CD14-positive monocyte (primary cell): ENCODE measurements around the gene SPACDR. TPM values are rescaled to one million over a fixed set of nuclear protein-coding genes. Genes with fewer than 3 reads are reported as not detected.

Source experiments
- DNase-seq, 3 donors: peaks; one replicate each; pipeline ENCODE4 v3.0.0-alpha.2; 2011 to 2022
- H2AFZ ChIP-seq: 2 replicates; pipeline ENCODE4 v1.6.0; 2012; ENCODE audit warnings: mild to moderate bottlenecking, low read depth, low read length, inconsistent platforms; ENCODE audit not compliant: insufficient read depth, poor library complexity, severe bottlenecking
- H3K27ac ChIP-seq, 2 donors: 1 replicate in 1 of 2; 2 replicates in 1 of 2; pipeline ENCODE4 v1.5.1; 2012 to 2013; ENCODE audit warnings: low read length in 2 of 2, control low read depth in 1 of 2, inconsistent platforms in 1 of 2, low read depth in 1 of 2, mild to moderate bottlenecking in 1 of 2
- H3K27me3 ChIP-seq, 2 donors: one replicate each; pipeline versions ENCODE4 v1.6.0 to v1.6.1; 2011 to 2013; ENCODE audit warnings: low read length in 2 of 2; ENCODE audit not compliant: control insufficient read depth in 2 of 2, insufficient read depth in 2 of 2
- H3K36me3 ChIP-seq, 2 donors: replicated peaks in 1 of 2; 1 replicate in 1 of 2; 2 replicates in 1 of 2; pipeline versions ENCODE4 v1.5.1 to v1.6.1; 2012 to 2013; ENCODE audit warnings: low read length in 2 of 2, control low read depth in 1 of 2, inconsistent platforms in 1 of 2, mild to moderate bottlenecking in 1 of 2; ENCODE audit not compliant: insufficient read depth in 2 of 2, control insufficient read depth in 1 of 2
- H3K4me1 ChIP-seq, 2 donors: 1 replicate in 1 of 2; 2 replicates in 1 of 2; pipeline versions ENCODE4 v1.5.1 to v1.6.1; 2012 to 2013; ENCODE audit warnings: low read length in 2 of 2, control low read depth in 1 of 2, inconsistent platforms in 1 of 2, mild to moderate bottlenecking in 1 of 2, moderate library complexity in 1 of 2; ENCODE audit not compliant: insufficient read depth in 2 of 2, control insufficient read depth in 1 of 2
- H3K4me2 ChIP-seq: replicated peaks from 2 replicates; pipeline ENCODE3; 2012; ENCODE audit warnings: low read length, moderate library complexity, mild to moderate bottlenecking; ENCODE audit not compliant: poor library complexity, severe bottlenecking; ENCODE audit errors: extremely low read depth
- H3K4me3 ChIP-seq, 3 experiments: fragments of 200-600 bp in 1 of 3; sonication (generic) in 1 of 3; replicated peaks in 1 of 3; 1 replicate in 2 of 3; 2 replicates in 1 of 3; pipeline ENCODE4 v1.5.1; 2011 to 2013; ENCODE audit warnings: low read length in 3 of 3, mild to moderate bottlenecking in 3 of 3, control low read depth in 2 of 3, low read depth in 2 of 3, inconsistent platforms in 1 of 3, moderate library complexity in 1 of 3
- H3K79me2 ChIP-seq: 2 replicates; pipeline ENCODE4 v1.6.0; 2012; ENCODE audit warnings: mild to moderate bottlenecking, control low read depth, inconsistent platforms, low read length, moderate library complexity; ENCODE audit not compliant: insufficient read depth
- H3K9ac ChIP-seq: 2 replicates; pipeline ENCODE4 v1.6.0; 2017; ENCODE audit warnings: low read length, mild to moderate bottlenecking; ENCODE audit not compliant: insufficient read depth, poor library complexity, severe bottlenecking
- H3K9me3 ChIP-seq, 2 donors: replicated peaks in 1 of 2; 1 replicate in 1 of 2; 2 replicates in 1 of 2; pipeline versions ENCODE4 v1.5.1 to v1.6.1; 2012 to 2013; ENCODE audit warnings: low read length in 2 of 2, control low read depth in 1 of 2; ENCODE audit not compliant: control insufficient read depth in 1 of 2, insufficient read depth in 1 of 2
- H4K20me1 ChIP-seq: 2 replicates; pipeline ENCODE4 v1.6.0; 2012; ENCODE audit warnings: mild to moderate bottlenecking, low read length, control low read depth, moderate library complexity; ENCODE audit not compliant: insufficient read depth
- H3K27ac Mint-ChIP-seq, 7 donors: one replicate each; pipeline ENCODE4 v1.8.0; 2020; ENCODE audit warnings: mild to moderate bottlenecking in 7 of 7, mixed read lengths in 7 of 7, moderate library complexity in 6 of 7, inconsistent platforms in 2 of 7
- H3K27me3 Mint-ChIP-seq, 3 donors: one replicate each; pipeline ENCODE4 v1.8.0; 2021 to 2022; ENCODE audit warnings: low read depth in 3 of 3, mild to moderate bottlenecking in 3 of 3, mixed read lengths in 3 of 3, moderate library complexity in 3 of 3, inconsistent platforms in 1 of 3
- H3K36me3 Mint-ChIP-seq, 2 donors: one replicate each; pipeline ENCODE4 v1.8.0; 2020; ENCODE audit warnings: mixed read lengths in 2 of 2, inconsistent platforms in 1 of 2, mild to moderate bottlenecking in 1 of 2
- H3K4me1 Mint-ChIP-seq: one replicate; pipeline ENCODE4 v1.8.0; 2020; ENCODE audit warnings: mild to moderate bottlenecking, mixed read lengths
- H3K4me3 Mint-ChIP-seq, 2 donors: one replicate each; pipeline ENCODE4 v1.8.0; 2020; ENCODE audit warnings: mild to moderate bottlenecking in 2 of 2, mixed read lengths in 2 of 2, moderate library complexity in 1 of 2
- H3K9me3 Mint-ChIP-seq, 7 donors: one replicate each; pipeline ENCODE4 v1.8.0; 2020 to 2022; ENCODE audit warnings: mixed read lengths in 7 of 7, mild to moderate bottlenecking in 6 of 7, moderate library complexity in 6 of 7, inconsistent platforms in 2 of 7
- CTCF ChIP-seq: fragments of 200-600 bp; IDR thresholded peaks from one replicate; pipeline ENCODE4 v1.8.0; 2022; ENCODE audit warnings: antibody characterized with exemption, mild to moderate bottlenecking
- WGBS: methylation state at CpG from one replicate; pipeline ENCODE4 v1.1.5; 2013; ENCODE audit warnings: missing lambda C conversion rate; ENCODE audit not compliant: insufficient coverage; 5-methylcytosine and 5-hydroxymethylcytosine counted together
- intact Hi-C, 2 donors: fragments of 100-400 bp; cut with micrococcal nuclease; formaldehyde crosslinking; loops; one replicate each; pipeline versions ENCODE4 v1.15.0 to v1.15.1; 2023
- polyA plus RNA-seq, 3 donors: library from polyadenylated mRNA; depleted of rRNA in 1 of 3; unstranded in 2 of 3; stranded (reverse) in 1 of 3; fragments of 300-500 nt in 2 of 3; fragments of >200 nt in 1 of 3; fragmentation: Illumina TruSeq in 2 of 3; gene quantifications; 1 replicate in 2 of 3; 2 replicates in 1 of 3; pipeline ENCODE4 v1.2.3, GENCODE V29; 2012 to 2021

Gene SPACDR
- polyA plus RNA-seq, 3 donors, result 0.40 to 2.5 TPM; not detected in 1

GRCh38 chr7:100471021-100471420, 7.0 kb upstream of the SPACDR start:
- H3K9me3 ChIP-seq, result no peaks in the 10 kb centered on the region
- no peak overlapping the region for H3K27ac ChIP-seq
- no peak overlapping the region for H3K4me3 Mint-ChIP-seq
- peaks cover 0 to 3% (median 0%) of the 10 kb centered on the region in 3 donors for H3K27me3 Mint-ChIP-seq
- H3K4me1 ChIP-seq, result peaks cover 35 to 40% of the 10 kb centered on the region in 2 donors
- no peak for TF ChIP-seq CTCF
- peaks cover 24% of the 10 kb centered on the region for H3K79me2 ChIP-seq
- no peak overlapping the region for H3K27ac Mint-ChIP-seq
- peaks cover 36 to 81% of the 10 kb centered on the region in 2 donors for H3K36me3 Mint-ChIP-seq
- no peak overlapping the region for H3K4me3 ChIP-seq
- H3K4me2 ChIP-seq, result no peak overlapping the region
- H4K20me1 ChIP-seq, result peaks cover 100% of the 10 kb centered on the region
- H3K9ac ChIP-seq, result no peak overlapping the region
- peaks cover 39 to 86% of the 10 kb centered on the region in 2 donors for H3K36me3 ChIP-seq
- H3K4me1 Mint-ChIP-seq, result peaks cover 47% of the 10 kb centered on the region
- H3K9me3 Mint-ChIP-seq, result no peaks in the 10 kb centered on the region
- 75% methylated on average over 4 of the region's 4 CpGs for WGBS
- H2AFZ ChIP-seq, result no peak overlapping the region
- no peak for DNase-seq
- intact Hi-C loops, result loop anchor here (2.0 to 5.0 kb wide), 2 partner anchors 254 to 256 kb away; no protein-coding TSS in a partner anchor
- H3K27me3 ChIP-seq, result no peaks in the 10 kb centered on the region

- Mint-ChIP-seq H3K4me3 (no peak overlapping the region), H3K27me3 (peaks cover 0 to 3% (median 0%) of the 10 kb centered on the region in 3 donors), H3K9me3 (no peaks in the 10 kb centered on the region), H3K36me3 (peaks cover 35 to 77% of the 10 kb centered on the region in 2 donors), H3K27ac (peak overlapping the region in 1 of 7 donors; percentile 38), H3K4me1 (peaks cover 32% of the 10 kb centered on the region)
- Histone ChIP-seq H3K27ac (no peak overlapping the region), H4K20me1 (peaks cover 97% of the 10 kb centered on the region), H3K9me3 (no peaks in the 10 kb centered on the region), H3K4me3 (no peak overlapping the region), H3K79me2 (peaks cover 8% of the 10 kb centered on the region), H3K36me3 (peaks cover 37 to 81% of the 10 kb centered on the region in 2 donors), H3K27me3 (no peaks in the 10 kb centered on the region), H2AFZ (no peak overlapping the region), H3K4me1 (peaks cover 22 to 25% of the 10 kb centered on the region in 2 donors), H3K4me2 (no peak overlapping the region), H3K9ac (no peak overlapping the region)
- intact Hi-C loops, result loop anchor here (2.0 to 5.0 kb wide), 4 partner anchors 13 to 258 kb away; partner anchors contain the start of gene NYAP1 (in 1 of the 2)
- 31% methylated on average over 12 of the region's 13 CpGs for WGBS
- peak; percentile 86 for TF ChIP-seq CTCF
- DNase-seq, result peak; percentile 67 to 78 (median 74)
Observed at GRCh38 chr7:100469227-100470044, 5.4 kb upstream of the SPACDR start.
